ENCODE results near the gene MYLK2. TPM values are rescaled to one million over a fixed set of nuclear protein-coding genes. Genes with fewer than 3 reads are reported as not detected.

The MYLK2 gene
- polyA plus RNA-seq, 1 donor (not counting 4 experiments of a cell fraction or from before 2014, with no cell fraction given): 0.05 TPM

DNA sequence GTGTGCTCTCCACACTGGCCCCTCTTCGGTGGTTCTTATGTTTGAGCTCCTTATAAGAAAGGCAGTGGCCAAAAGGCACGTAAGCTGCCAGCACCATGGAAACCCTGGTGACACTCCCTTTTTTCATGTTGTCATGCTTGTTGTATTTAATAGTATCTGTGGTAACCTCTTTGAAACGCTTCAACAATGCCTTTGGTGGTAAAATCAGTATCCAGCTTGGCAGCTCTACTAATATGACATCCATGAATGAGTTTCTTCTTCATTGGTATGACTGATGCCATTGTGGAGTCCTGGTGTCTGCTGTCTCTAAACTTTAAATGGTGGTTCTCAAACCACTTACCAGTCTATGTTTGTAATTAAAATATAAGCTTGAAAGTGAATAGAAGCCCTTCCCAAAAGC, 10.7 kb upstream of the MYLK2 start:
- Histone ChIP-seq H3K4me2 (ENCODE audit: control insufficient read depth, extremely low read depth, insufficient read depth, low read depth, low read length) (no peak overlapping the region), H3K9me3 (ENCODE audit: control insufficient read depth, low read depth, low read length) (no peaks in the 10 kb centered on the region), H3K27ac (ENCODE audit: control insufficient read depth, insufficient read depth, low read length) (no peak overlapping the region), H3K27me3 (ENCODE audit: control insufficient read depth, extremely low read depth, insufficient read depth, low read length) (no peaks in the 10 kb centered on the region), H3K4me1 (ENCODE audit: control insufficient read depth, extremely low read depth, insufficient read depth, low read length) (peaks cover 5% of the 10 kb centered on the region), H2AFZ (ENCODE audit: control insufficient read depth, low read length) (no peak overlapping the region), H3K9me1 (ENCODE audit: control insufficient read depth, extremely low read depth, insufficient read depth, low read length) (peaks cover 2% of the 10 kb centered on the region), H4K20me1 (ENCODE audit: control insufficient read depth, extremely low read depth, insufficient read depth, low read length) (peaks cover 2% of the 10 kb centered on the region), H3K9ac (ENCODE audit: control insufficient read depth, extremely low read depth, insufficient read depth, low read length) (no peak overlapping the region), H3K4me3 (ENCODE audit: control insufficient read depth in 2 of 3, extremely low read depth in 1 of 3, insufficient read depth in 2 of 3, low read depth in 1 of 3, low read length in 3 of 3) (no peak overlapping the region), H3K36me3 (ENCODE audit: control insufficient read depth in 2 of 2, extremely low read depth in 1 of 2, insufficient read depth in 2 of 2, low read length in 2 of 2) (peaks cover 2 to 8% of the 10 kb centered on the region in 2 experiments), H3K79me2 (ENCODE audit: control insufficient read depth, insufficient read depth, low read length) (no peaks in the 10 kb centered on the region)
- DNase-seq (ENCODE audit: low read depth, low spot score) (no peak), FAIRE-seq (no peak)
- dilution Hi-C loops (cut with MboI; ENCODE audit: extremely low pct_ligation_motif_present, low sequenced_read_pairs): no loop called here
- TF ChIP-seq, protein P1, sequence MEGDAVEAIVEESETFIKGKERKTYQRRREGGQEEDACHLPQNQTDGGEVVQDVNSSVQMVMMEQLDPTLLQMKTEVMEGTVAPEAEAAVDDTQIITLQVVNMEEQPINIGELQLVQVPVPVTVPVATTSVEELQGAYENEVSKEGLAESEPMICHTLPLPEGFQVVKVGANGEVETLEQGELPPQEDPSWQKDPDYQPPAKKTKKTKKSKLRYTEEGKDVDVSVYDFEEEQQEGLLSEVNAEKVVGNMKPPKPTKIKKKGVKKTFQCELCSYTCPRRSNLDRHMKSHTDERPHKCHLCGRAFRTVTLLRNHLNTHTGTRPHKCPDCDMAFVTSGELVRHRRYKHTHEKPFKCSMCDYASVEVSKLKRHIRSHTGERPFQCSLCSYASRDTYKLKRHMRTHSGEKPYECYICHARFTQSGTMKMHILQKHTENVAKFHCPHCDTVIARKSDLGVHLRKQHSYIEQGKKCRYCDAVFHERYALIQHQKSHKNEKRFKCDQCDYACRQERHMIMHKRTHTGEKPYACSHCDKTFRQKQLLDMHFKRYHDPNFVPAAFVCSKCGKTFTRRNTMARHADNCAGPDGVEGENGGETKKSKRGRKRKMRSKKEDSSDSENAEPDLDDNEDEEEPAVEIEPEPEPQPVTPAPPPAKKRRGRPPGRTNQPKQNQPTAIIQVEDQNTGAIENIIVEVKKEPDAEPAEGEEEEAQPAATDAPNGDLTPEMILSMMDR (optimal IDR thresholded peaks at IDR 0.05 in 1 of 3, IDR thresholded peaks at IDR 0.05 in 1 of 3, conservative IDR thresholded peaks at IDR 0.05 in 1 of 3; ENCODE audit: extremely low read depth in 1 of 3, insufficient read depth in 2 of 3, low read length in 3 of 3): no peak
- TF ChIP-seq EZH2 (IDR thresholded peaks at IDR 0.05; ENCODE audit: low read length): no peak

DNA sequence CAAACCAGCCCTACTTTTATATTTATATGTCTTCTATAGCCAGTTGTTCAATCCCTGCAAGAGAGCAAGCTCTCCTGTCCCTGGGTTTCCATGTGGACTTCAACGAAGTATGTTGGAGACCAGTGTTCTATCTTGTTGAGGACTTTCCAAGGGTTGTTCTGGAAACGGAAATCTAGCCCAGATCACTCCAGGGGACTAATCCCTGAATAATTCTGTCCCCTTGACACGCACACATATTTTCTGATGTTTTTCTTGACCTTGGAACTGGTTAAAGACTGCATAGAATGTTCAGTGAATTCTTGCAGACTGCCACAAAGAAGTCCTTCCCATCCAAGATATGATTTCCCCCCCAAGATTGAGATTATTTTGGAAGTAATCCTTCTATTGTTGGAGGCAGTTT, 9.5 kb upstream of the MYLK2 start:
- Histone ChIP-seq H3K4me3 (ENCODE audit: control insufficient read depth in 2 of 3, extremely low read depth in 1 of 3, insufficient read depth in 2 of 3, low read depth in 1 of 3, low read length in 3 of 3) (no peak overlapping the region), H3K9me1 (ENCODE audit: control insufficient read depth, extremely low read depth, insufficient read depth, low read length) (peaks cover 2% of the 10 kb centered on the region), H2AFZ (ENCODE audit: control insufficient read depth, low read length) (no peak overlapping the region), H3K9me3 (ENCODE audit: control insufficient read depth, low read depth, low read length) (no peaks in the 10 kb centered on the region), H3K79me2 (ENCODE audit: control insufficient read depth, insufficient read depth, low read length) (no peaks in the 10 kb centered on the region), H3K27ac (ENCODE audit: control insufficient read depth, insufficient read depth, low read length) (no peak overlapping the region), H3K4me2 (ENCODE audit: control insufficient read depth, extremely low read depth, insufficient read depth, low read depth, low read length) (no peak overlapping the region), H4K20me1 (ENCODE audit: control insufficient read depth, extremely low read depth, insufficient read depth, low read length) (peaks cover 2% of the 10 kb centered on the region), H3K27me3 (ENCODE audit: control insufficient read depth, extremely low read depth, insufficient read depth, low read length) (no peaks in the 10 kb centered on the region), H3K4me1 (ENCODE audit: control insufficient read depth, extremely low read depth, insufficient read depth, low read length) (peaks cover 5% of the 10 kb centered on the region), H3K36me3 (ENCODE audit: control insufficient read depth in 2 of 2, extremely low read depth in 1 of 2, insufficient read depth in 2 of 2, low read length in 2 of 2) (peaks cover 0 to 4% of the 10 kb centered on the region in 2 experiments), H3K9ac (ENCODE audit: control insufficient read depth, extremely low read depth, insufficient read depth, low read length) (no peak overlapping the region)
- DNase-seq (ENCODE audit: low read depth, low spot score) (no peak), FAIRE-seq (no peak)
- dilution Hi-C loops (cut with MboI; ENCODE audit: extremely low pct_ligation_motif_present, low sequenced_read_pairs): no loop called here
- TF ChIP-seq, protein P1 (optimal IDR thresholded peaks at IDR 0.05 in 1 of 3, IDR thresholded peaks at IDR 0.05 in 1 of 3, conservative IDR thresholded peaks at IDR 0.05 in 1 of 3; ENCODE audit: extremely low read depth in 1 of 3, insufficient read depth in 2 of 3, low read length in 3 of 3): no peak
- TF ChIP-seq EZH2 (IDR thresholded peaks at IDR 0.05; ENCODE audit: low read length): no peak

Measured in keratinocyte (primary cell).